SK-N-SH treated with all-trans-retinoic acid at 6 μM for 48 hours (cell line): ENCODE data around the gene NPAS1.

Source experiments
- ATAC-seq: fragments of 200-7000 bp; cut with Tn5 transposase; 3 replicates; pipeline ENCODE4 v1.9.1; 2020; ENCODE audit warnings: mild to moderate bottlenecking, moderate library complexity
- BACH2 ChIP-seq: fragments of 250-450 bp; sonication (Bioruptor Pico); IDR thresholded peaks from 2 replicates; pipeline ENCODE4 v1.9.0; 2021; ENCODE audit warnings: mild to moderate bottlenecking, borderline replicate concordance
- CREB5 ChIP-seq: fragments of 250-450 bp; sonication (Bioruptor Pico); IDR thresholded peaks from 2 replicates; pipeline ENCODE4 v1.5.1; 2020; ENCODE audit warnings: low read depth, mild to moderate bottlenecking, moderate library complexity
- ESRRG ChIP-seq: fragments of 250-450 bp; sonication (Bioruptor Pico); IDR thresholded peaks from 2 replicates; pipeline ENCODE4 v1.6.1; 2021; ENCODE audit warnings: mild to moderate bottlenecking
- GLIS3 ChIP-seq: fragments of 250-450 bp; sonication (Bioruptor Pico); IDR thresholded peaks from 2 replicates; pipeline ENCODE4 v1.5.0; 2020; ENCODE audit warnings: mild to moderate bottlenecking, moderate library complexity
- ISL1 ChIP-seq: fragments of 250-450 bp; sonication (Bioruptor Pico); IDR thresholded peaks from 2 replicates; pipeline ENCODE4 v2.1.2; 2022; ENCODE audit warnings: mild to moderate bottlenecking, moderate library complexity
- PATZ1 ChIP-seq: fragments of 250-450 bp; sonication (Bioruptor Pico); IDR thresholded peaks from 2 replicates; pipeline ENCODE4 v1.8.0; 2020; ENCODE audit warnings: mild to moderate bottlenecking, moderate library complexity, borderline replicate concordance
- POU6F1 ChIP-seq: fragments of 250-450 bp; sonication (Bioruptor Pico); IDR thresholded peaks from 2 replicates; pipeline ENCODE4 v1.8.0; 2021; ENCODE audit warnings: low read depth, mild to moderate bottlenecking, moderate library complexity, borderline replicate concordance
- PPARA ChIP-seq: fragments of 250-450 bp; sonication (Bioruptor Pico); IDR thresholded peaks from 2 replicates; pipeline ENCODE4 v1.5.0; 2020; ENCODE audit warnings: mild to moderate bottlenecking, borderline replicate concordance
- RARB ChIP-seq: fragments of 250-450 bp; sonication (Bioruptor Pico); IDR thresholded peaks from 2 replicates; pipeline ENCODE4 v1.8.0; 2021; ENCODE audit warnings: mild to moderate bottlenecking, moderate library complexity
- SNAI2 ChIP-seq: fragments of 250-450 bp; sonication (Bioruptor Pico); IDR thresholded peaks from 2 replicates; pipeline ENCODE4 v1.5.0; 2020; ENCODE audit warnings: mild to moderate bottlenecking, moderate library complexity
- TCF4 ChIP-seq: fragments of 250-450 bp; sonication (Bioruptor Pico); IDR thresholded peaks from 2 replicates; pipeline ENCODE4 v1.8.0; 2021; ENCODE audit warnings: mild to moderate bottlenecking, moderate library complexity, borderline replicate concordance
- TOX ChIP-seq: fragments of 250-450 bp; sonication (Bioruptor Pico); IDR thresholded peaks from 2 replicates; pipeline ENCODE4 v1.8.0; 2021; ENCODE audit warnings: mild to moderate bottlenecking, moderate library complexity, borderline replicate concordance
- TSHZ2 ChIP-seq: fragments of 250-450 bp; sonication (Bioruptor Pico); IDR thresholded peaks from 2 replicates; pipeline ENCODE4 v1.5.0; 2020; ENCODE audit warnings: mild to moderate bottlenecking, moderate library complexity
- ZC3H10 ChIP-seq: fragments of 250-450 bp; sonication (Bioruptor Pico); IDR thresholded peaks from 2 replicates; pipeline ENCODE4 v1.5.1; 2021; ENCODE audit warnings: mild to moderate bottlenecking, moderate library complexity
- ZFP3 ChIP-seq: fragments of 250-450 bp; sonication (Bioruptor Pico); IDR thresholded peaks from 2 replicates; pipeline ENCODE4 v1.5.0; 2020; ENCODE audit warnings: mild to moderate bottlenecking, moderate library complexity
- ZFP30 ChIP-seq: fragments of 450-650 bp; formaldehyde crosslinking; IDR thresholded peaks from 2 replicates; pipeline ENCODE4 v1.5.0; 2022; ENCODE audit warnings: mild to moderate bottlenecking, moderate library complexity
- ZNF565 ChIP-seq: fragments of 450-650 bp; formaldehyde crosslinking; conservative IDR thresholded peaks from 2 replicates; pipeline ENCODE4 v1.5.0; 2020; ENCODE audit warnings: low read depth, mild to moderate bottlenecking, moderate library complexity
- ZNF70 ChIP-seq: fragments of 450-650 bp; formaldehyde crosslinking; IDR thresholded peaks from 2 replicates; pipeline ENCODE4 v1.5.0; 2020; ENCODE audit warnings: mild to moderate bottlenecking, moderate library complexity

The NPAS1 gene

DNA sequence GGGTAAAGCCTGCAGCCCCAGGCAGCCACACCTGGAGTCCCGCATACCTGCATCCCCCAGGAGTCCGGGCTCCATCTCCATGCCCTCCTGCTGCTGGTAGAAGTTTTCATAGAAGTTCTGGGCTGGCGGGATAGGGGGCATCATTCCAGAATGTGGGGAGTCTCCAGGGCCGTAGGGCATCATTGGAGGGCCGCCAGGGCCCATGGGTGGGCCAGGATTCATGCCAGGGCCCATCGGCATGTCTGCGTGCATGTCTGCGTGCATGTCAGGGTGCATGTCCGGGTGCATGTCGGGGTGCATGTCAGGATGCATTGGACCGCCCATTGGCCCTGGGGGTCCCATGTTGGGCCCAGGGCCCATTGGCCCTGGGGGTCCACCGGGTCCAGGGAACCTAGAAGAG, 52.1 kb downstream of the NPAS1 start:
- TF ChIP-seq GLIS3 (CRISPR knock-in tag): no peak
- no peak for TF ChIP-seq CREB5
- no peak for TF ChIP-seq ZFP3 (CRISPR knock-in tag)
- TF ChIP-seq ZC3H10 (CRISPR knock-in tag): no peak
- TF ChIP-seq BACH2 (CRISPR knock-in tag): no peak
- no peak for TF ChIP-seq ISL1 (CRISPR knock-in tag)
- TF ChIP-seq PPARA: no peak
- TF ChIP-seq ZNF70 (CRISPR knock-in tag): no peak
- no peak for TF ChIP-seq TSHZ2 (CRISPR knock-in tag)
- no peak for TF ChIP-seq SNAI2 (CRISPR knock-in tag)
- no peak for TF ChIP-seq ZFP30
- no peak for TF ChIP-seq ESRRG
- no peak for TF ChIP-seq TCF4
- TF ChIP-seq RARB (CRISPR knock-in tag): no peak
- TF ChIP-seq TOX (CRISPR knock-in tag): no peak
- TF ChIP-seq, all 23 proteins: peak for 0
- no peak for ATAC-seq

GRCh38 chr19:47072323-47072722, 52.7 kb downstream of the NPAS1 start:
- no peak for ATAC-seq
- TF ChIP-seq ZNF565 (CRISPR knock-in tag) (no peak), PATZ1 (no peak), ESRRG (no peak), POU6F1 (CRISPR knock-in tag) (no peak), ZC3H10 (CRISPR knock-in tag) (no peak), GLIS3 (CRISPR knock-in tag) (no peak), TCF4 (no peak)

- TF ChIP-seq ZC3H10 (CRISPR knock-in tag): no peak
- no peak for ATAC-seq
These were observed 53.9 kb downstream of the NPAS1 start for GRCh38 chr19:47073574-47073973.

DNA sequence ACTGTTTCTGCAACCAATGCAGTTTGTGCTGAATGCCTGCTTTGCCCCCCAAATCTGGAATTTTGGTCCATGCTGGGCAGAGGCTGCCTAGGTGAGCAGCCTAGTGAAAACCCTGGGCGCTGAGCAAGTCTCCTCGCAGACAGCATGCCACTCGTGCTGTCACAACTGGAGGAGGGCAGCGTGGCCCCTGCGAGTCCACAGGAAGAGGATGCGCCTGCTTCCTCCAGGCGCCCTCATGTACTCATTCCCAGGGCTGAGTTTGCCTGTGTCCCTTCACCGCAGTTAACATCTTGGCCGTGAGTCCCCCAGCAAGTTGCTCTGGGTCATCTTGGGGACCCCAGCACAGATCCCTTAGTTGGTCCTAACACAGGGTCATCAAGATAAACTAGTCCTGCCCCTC, 55.0 kb downstream of the NPAS1 start:
- TF ChIP-seq PATZ1: no peak
- no peak for TF ChIP-seq SNAI2 (CRISPR knock-in tag)
- no peak for TF ChIP-seq ESRRG
- no peak for TF ChIP-seq TSHZ2 (CRISPR knock-in tag)
- ATAC-seq: no peak
